ENCODE measurements around the gene GMPPB. TPM values are rescaled to one million over a fixed set of nuclear protein-coding genes. Genes with fewer than 3 reads are reported as not detected.

GMPPB gene
- total and polyA plus RNA-seq, 2 of the 8 experiments (the other 6 are each of a cell fraction or from before 2014, with no cell fraction given) = 20.9 to 23.9 TPM

DNA sequence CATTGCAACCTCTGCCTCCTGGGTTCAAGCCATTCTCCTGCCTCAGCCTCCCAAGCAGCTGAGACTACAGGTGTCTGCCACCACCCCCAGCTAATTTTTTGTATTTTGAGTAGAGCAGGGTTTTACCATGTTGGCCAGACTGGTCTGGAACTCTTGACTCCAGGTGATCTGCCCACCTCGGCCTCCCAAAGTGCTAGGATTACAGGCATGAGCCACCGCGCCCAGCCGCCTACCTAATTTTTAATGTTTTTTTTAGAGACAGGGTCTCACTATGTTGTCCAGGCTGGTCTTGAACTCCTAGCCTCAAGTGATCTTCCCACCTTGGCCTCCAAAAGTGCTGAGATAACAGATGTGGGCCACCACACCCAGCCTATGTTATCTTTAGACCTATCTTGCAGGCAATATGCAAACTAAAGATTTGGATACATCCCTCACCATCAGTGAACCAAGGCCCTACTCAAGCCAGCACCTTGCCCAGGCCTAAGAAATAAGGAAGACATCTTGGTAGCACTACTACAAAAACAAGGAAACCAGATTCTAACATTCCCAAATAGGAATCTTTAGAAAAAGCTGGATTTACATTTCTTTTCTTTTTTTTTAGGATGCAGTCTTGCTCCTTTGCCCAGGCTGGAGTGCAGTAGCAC, 6.3 kb upstream of the GMPPB start (continued):
- no peak for TF ChIP-seq SIN3A (conservative IDR thresholded peaks at IDR 0.05 in 1 of 2, IDR thresholded peaks at IDR 0.05 in 1 of 2; ENCODE audit: low read depth in 1 of 2, low read length in 2 of 2)
- no peak for TF ChIP-seq BRCA1 (IDR thresholded peaks at IDR 0.05; ENCODE audit: low read depth, low read length)

All from H1 (cell line).